ENCODE data around the gene VAV1. TPM values are rescaled to one million over a fixed set of nuclear protein-coding genes. Genes with fewer than 3 reads are reported as not detected.
A peak's percentile ranks its signal among the peaks of the same experiment; 100 is the strongest.
"Not testable (repeated sequence)": the region's sequence is repeated elsewhere in the genome, so short reads cannot be mapped to it uniquely, and the experiment has no call there.

VAV1 gene
- total RNA-seq, 4 donors from 2014 or later = 9.4 to 18.9 (median 13.5) TPM

GRCh38 chr19:6753178-6754031, 19.1 kb upstream of the VAV1 start:
- peak; percentile 83 for DNase-seq (ENCODE audit: low spot score)
- TF ChIP-seq CTCF (IDR thresholded peaks at IDR 0.05) = no peak
- ATAC-seq (ENCODE audit: low FRiP score) = peak; percentile 92

- ATAC-seq (ENCODE audit: low FRiP score) (no peak), DNase-seq (ENCODE audit: low spot score) (no peak)
- TF ChIP-seq CTCF (IDR thresholded peaks at IDR 0.05) = no peak
These were observed 18.4 kb upstream of the VAV1 start for GRCh38 chr19:6754136-6754535.

GRCh38 chr19:6754653-6755463, 17.6 kb upstream of the VAV1 start:
- no peak for TF ChIP-seq CTCF (IDR thresholded peaks at IDR 0.05)
- DNase-seq (ENCODE audit: low spot score) (no peak), ATAC-seq (ENCODE audit: low FRiP score) (no peak)

GRCh38 chr19:6760606-6761005, 11.9 kb upstream of the VAV1 start:
- TF ChIP-seq CTCF (IDR thresholded peaks at IDR 0.05) = no peak
- DNase-seq (ENCODE audit: low spot score) (no peak), ATAC-seq (ENCODE audit: low FRiP score) (no peak)

- TF ChIP-seq CTCF (IDR thresholded peaks at IDR 0.05) = no peak
- ATAC-seq (ENCODE audit: low FRiP score) = no peak
These were observed 11.3 kb upstream of the VAV1 start for GRCh38 chr19:6761053-6761676.

GRCh38 chr19:6762253-6762797, 10.2 kb upstream of the VAV1 start:
- not testable (repeated sequence) for ATAC-seq (ENCODE audit: low FRiP score); DNase-seq (ENCODE audit: low spot score)

More at GRCh38 chr19:6761053-6761676, 11.3 kb upstream of the VAV1 start:
- no peak for DNase-seq (ENCODE audit: low spot score)
